AG04449 (cell line): ENCODE measurements around the gene STRADA.

Experiments
- CTCF ChIA-PET: fragments of 350-600 bp; formaldehyde crosslinking; extraction: SDS; loops from one replicate; lab custom pipeline; 2021; ENCODE audit warnings: antibody characterized with exemption; lab: Yijun Ruan, JAX
- POLR2A ChIA-PET: fragments of 400-600, 350-600 bp; formaldehyde crosslinking; extraction: SDS; loops from one replicate; lab custom pipeline; 2020; ENCODE audit warnings: antibody characterized with exemption, inconsistent platforms; lab: Yijun Ruan, JAX
- DNase-seq: peaks from one replicate; pipeline ENCODE4 v3.0.0-alpha.2; 2010; ENCODE audit warnings: low read depth, low spot score
- H3K4me3 ChIP-seq: 2 replicates; pipeline ENCODE4 v1.5.1; 2011; ENCODE audit warnings: low read depth, mild to moderate bottlenecking, control low read depth, low read length
- CTCF ChIP-seq: IDR thresholded peaks from one replicate; pipeline ENCODE4 v1.5.1; 2011; ENCODE audit warnings: mild to moderate bottlenecking, moderate library complexity, low read length, control low read depth, inconsistent platforms; ENCODE audit not compliant: insufficient read depth; ENCODE audit errors: missing control alignments

Gene STRADA

GRCh38 chr17:63653050-63653449 is 88.5 kb downstream of the STRADA start:
- ChIA-PET CTCF (no interaction called here), POLR2A (no interaction called here)
- no peak for TF ChIP-seq CTCF
- no peak for DNase-seq
- H3K4me3 ChIP-seq = no peak overlapping the region
